DMS 273 (cell line): ENCODE data around the gene NRXN3.

Experiments used
- DNase-seq: peaks from one replicate; lab custom pipeline; 2025; ENCODE audit not compliant: unreplicated experiment; lab: John Stamatoyannopoulos, UW

The NRXN3 gene

GRCh38 chr14:78173346-78174035 is 3.3 kb downstream of the NRXN3 start:
- no peak for DNase-seq

GRCh38 chr14:78175412-78175811 is 5.2 kb downstream of the NRXN3 start:
- no peak for DNase-seq

GRCh38 chr14:78178071-78178470 is 7.9 kb downstream of the NRXN3 start:
- DNase-seq, result no peak

GRCh38 chr14:78178971-78179370 is 8.8 kb downstream of the NRXN3 start:
- DNase-seq, result no peak

GRCh38 chr14:78181270-78181669 is 11.1 kb downstream of the NRXN3 start:
- DNase-seq, result no peak

GRCh38 chr14:78182722-78183121 is 12.5 kb downstream of the NRXN3 start:
- DNase-seq, result no peak

- no peak for DNase-seq
Observed at GRCh38 chr14:78184157-78184556, 14.0 kb downstream of the NRXN3 start.

- no peak for DNase-seq
Observed at GRCh38 chr14:78186277-78186676, 16.1 kb downstream of the NRXN3 start.

GRCh38 chr14:78188882-78189281 is 18.7 kb downstream of the NRXN3 start:
- no peak for DNase-seq

- no peak for DNase-seq
Observed at GRCh38 chr14:78195431-78195830, 25.3 kb downstream of the NRXN3 start.

- no peak for DNase-seq
Observed at GRCh38 chr14:78196323-78196722, 26.1 kb downstream of the NRXN3 start.

- DNase-seq, result no peak
Observed at GRCh38 chr14:78197051-78197450, 26.9 kb downstream of the NRXN3 start.

GRCh38 chr14:78202163-78202562 is 32.0 kb downstream of the NRXN3 start:
- no peak for DNase-seq

- DNase-seq, result no peak
Observed at GRCh38 chr14:78202976-78203375, 32.8 kb downstream of the NRXN3 start.

- no peak for DNase-seq
Observed at GRCh38 chr14:78207414-78207813, 37.2 kb downstream of the NRXN3 start.

- DNase-seq, result no peak
Observed at GRCh38 chr14:78220273-78220672, 50.1 kb downstream of the NRXN3 start.

- DNase-seq, result no peak
Observed at GRCh38 chr14:78222746-78223145, 52.6 kb downstream of the NRXN3 start.

GRCh38 chr14:78227248-78228077 is 57.3 kb downstream of the NRXN3 start:
- DNase-seq, result no peak

- DNase-seq, result no peak
Observed at GRCh38 chr14:78228702-78229327, 58.6 kb downstream of the NRXN3 start.

GRCh38 chr14:78232231-78233000 is 62.2 kb downstream of the NRXN3 start:
- DNase-seq, result peak; percentile 19

GRCh38 chr14:78238141-78238540 is 68.0 kb downstream of the NRXN3 start:
- DNase-seq, result no peak
